Measurements from ENCODE around the gene MGST3. TPM values are rescaled to one million over a fixed set of nuclear protein-coding genes. Genes with fewer than 3 reads are reported as not detected.

Gene MGST3
- total RNA-seq, 1 experiment from 2014 or later = 87.7 TPM

DNA sequence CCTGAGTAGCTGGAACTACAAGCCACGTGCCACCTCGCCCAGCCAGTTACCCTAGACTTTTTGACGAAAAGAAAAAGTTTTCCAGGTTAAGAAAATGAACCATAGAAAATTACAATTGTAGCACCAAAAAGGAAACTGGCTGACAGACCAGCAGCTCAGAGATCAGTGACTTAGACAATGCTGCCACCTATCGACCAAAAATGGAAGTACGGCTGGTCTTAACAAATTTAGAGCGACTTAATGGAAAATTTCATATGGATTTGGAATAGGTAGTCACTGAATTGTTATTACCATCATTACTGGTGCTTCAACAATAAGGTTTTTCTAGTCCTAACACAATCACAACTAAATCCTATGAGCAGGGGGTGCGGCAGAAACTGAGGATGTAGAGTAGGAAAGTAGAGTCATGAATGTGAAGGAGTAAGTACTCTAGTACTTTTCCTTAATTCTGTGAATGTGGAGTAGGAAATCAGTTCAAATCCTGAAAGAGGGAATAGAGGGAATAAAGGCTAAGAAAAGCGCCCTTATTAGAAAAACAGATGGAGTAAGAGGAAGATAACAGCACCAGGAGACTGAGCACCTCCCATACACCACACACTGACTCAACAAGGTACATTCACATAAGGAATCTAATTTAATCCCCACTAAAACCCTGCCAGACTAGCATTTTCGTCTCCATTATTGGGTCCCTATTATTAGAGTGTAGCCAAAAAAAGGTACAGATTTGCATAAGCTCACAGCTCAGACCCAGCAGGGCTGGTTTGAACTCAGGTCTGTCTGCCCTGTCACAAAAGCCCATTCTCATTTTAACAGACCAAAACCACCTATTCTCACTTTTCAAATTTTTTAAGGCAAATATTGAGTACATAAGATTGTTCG lies 37.9 kb upstream of the MGST3 start:
- Histone ChIP-seq H2AFZ (ENCODE audit: low read length) (no peak overlapping the region), H3K4ac (ENCODE audit: low read depth, low read length) (no peak overlapping the region), H2BK5ac (ENCODE audit: insufficient read length, low read length) (no peak overlapping the region), H3T11ph (ENCODE audit: low read length) (no peak overlapping the region), H3K18ac (ENCODE audit: insufficient read length, low read depth, low read length) (no peak overlapping the region), H2BK12ac (ENCODE audit: insufficient read length, low read depth, low read length) (no peak overlapping the region), H3K9ac (ENCODE audit: extremely low read depth, insufficient read length, low read length) (no peak overlapping the region), H3K14ac (ENCODE audit: insufficient read depth, low read length) (no peak overlapping the region), H2AK5ac (ENCODE audit: insufficient read length, low read length) (no peak overlapping the region), H2BK120ac (ENCODE audit: low read depth, low read length, poor library complexity, severe bottlenecking) (no peak overlapping the region), H4K8ac (replicated peaks; ENCODE audit: insufficient read length, low read depth, low read length) (no peak overlapping the region), H3K27me3 (ENCODE audit: insufficient read depth, low read length) (no peaks in the 10 kb centered on the region), H4K5ac (ENCODE audit: insufficient read length, low read depth, low read length) (no peak overlapping the region), H3K23me2 (ENCODE audit: insufficient read length, low read depth, low read length, poor library complexity, severe bottlenecking) (no peaks in the 10 kb centered on the region), H4K20me1 (ENCODE audit: control insufficient read depth, insufficient read depth, insufficient read length) (no peaks in the 10 kb centered on the region), H3K79me1 (ENCODE audit: insufficient read depth, low read depth, low read length, poor library complexity, severe bottlenecking) (no peaks in the 10 kb centered on the region), H2BK20ac (ENCODE audit: low read depth, low read length, poor library complexity, severe bottlenecking) (no peak overlapping the region), H3K27ac (ENCODE audit: insufficient read length, low read depth, low read length) (no peak overlapping the region), H3K4me1 (ENCODE audit: insufficient read depth, low read length) (no peaks in the 10 kb centered on the region), H3K4me2 (ENCODE audit: insufficient read depth, insufficient read length, low read length) (no peak overlapping the region), H2BK15ac (ENCODE audit: low read depth, low read length) (no peak overlapping the region), H3K23ac (ENCODE audit: insufficient read length, low read depth, low read length) (no peak overlapping the region), H3K9me3 (ENCODE audit: control insufficient read depth, low read depth, low read length) (no peaks in the 10 kb centered on the region), H4K91ac (ENCODE audit: insufficient read length, low read depth, low read length) (no peak overlapping the region), H3K79me2 (ENCODE audit: insufficient read depth, low read length) (no peaks in the 10 kb centered on the region), H3K56ac (ENCODE audit: insufficient read length, low read depth, low read length) (no peak overlapping the region)
- peak; percentile 61 for DNase-seq
- Mint-ChIP-seq H3K4me1 (peaks cover 13 to 18% of the 10 kb centered on the region in 2 experiments), H3K9me3 (no peaks in the 10 kb centered on the region), H3K27me3 (ENCODE audit: low read depth) (peaks cover 4% of the 10 kb centered on the region), H3K4me3 (no peak overlapping the region), H3K27ac (no peak overlapping the region), H3K36me3 (ENCODE audit: insufficient read depth in 1 of 3, low read depth in 3 of 3) (no peaks in the 10 kb centered on the region)
- WGBS (ENCODE audit: extremely low coverage, insufficient read length, low lambda C conversion rate) = no CpG with 5 or more reads among the region's 10 CpGs
- TF ChIP-seq, protein P1, sequence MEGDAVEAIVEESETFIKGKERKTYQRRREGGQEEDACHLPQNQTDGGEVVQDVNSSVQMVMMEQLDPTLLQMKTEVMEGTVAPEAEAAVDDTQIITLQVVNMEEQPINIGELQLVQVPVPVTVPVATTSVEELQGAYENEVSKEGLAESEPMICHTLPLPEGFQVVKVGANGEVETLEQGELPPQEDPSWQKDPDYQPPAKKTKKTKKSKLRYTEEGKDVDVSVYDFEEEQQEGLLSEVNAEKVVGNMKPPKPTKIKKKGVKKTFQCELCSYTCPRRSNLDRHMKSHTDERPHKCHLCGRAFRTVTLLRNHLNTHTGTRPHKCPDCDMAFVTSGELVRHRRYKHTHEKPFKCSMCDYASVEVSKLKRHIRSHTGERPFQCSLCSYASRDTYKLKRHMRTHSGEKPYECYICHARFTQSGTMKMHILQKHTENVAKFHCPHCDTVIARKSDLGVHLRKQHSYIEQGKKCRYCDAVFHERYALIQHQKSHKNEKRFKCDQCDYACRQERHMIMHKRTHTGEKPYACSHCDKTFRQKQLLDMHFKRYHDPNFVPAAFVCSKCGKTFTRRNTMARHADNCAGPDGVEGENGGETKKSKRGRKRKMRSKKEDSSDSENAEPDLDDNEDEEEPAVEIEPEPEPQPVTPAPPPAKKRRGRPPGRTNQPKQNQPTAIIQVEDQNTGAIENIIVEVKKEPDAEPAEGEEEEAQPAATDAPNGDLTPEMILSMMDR (conservative IDR thresholded peaks at IDR 0.05) = peak; percentile 96

Data from H9 (cell line).